SJSA1 (cell line): ENCODE results near the gene DPP4. TPM values are rescaled to one million over a fixed set of nuclear protein-coding genes. Genes with fewer than 3 reads are reported as not detected.

Source experiments
- DNase-seq, 2 experiments: peaks; one replicate each; pipeline ENCODE4 v3.0.0-alpha.2; 2015 to 2020; ENCODE audit warnings: low spot score in 2 of 2, low read depth in 1 of 2
- H3K27ac ChIP-seq: fragments of 250-450 bp; sonication (Bioruptor Pico); 2 replicates; pipeline ENCODE4 v1.5.1; 2020; ENCODE audit warnings: mild to moderate bottlenecking, moderate library complexity
- H3K27me3 ChIP-seq: fragments of 250-450 bp; sonication (Bioruptor Pico); replicated peaks from 2 replicates; pipeline ENCODE4 v1.5.1; 2020; ENCODE audit warnings: mild to moderate bottlenecking, moderate library complexity
- H3K36me3 ChIP-seq: fragments of 250-450 bp; sonication (Bioruptor Pico); 2 replicates; pipeline ENCODE4 v1.5.1; 2020; ENCODE audit warnings: mild to moderate bottlenecking
- H3K4me1 ChIP-seq: fragments of 250-450 bp; sonication (Bioruptor Pico); replicated peaks from 2 replicates; pipeline ENCODE4 v1.6.1; 2021; ENCODE audit warnings: mild to moderate bottlenecking
- H3K4me3 ChIP-seq: fragments of 250-450 bp; sonication (Bioruptor Pico); 2 replicates; pipeline ENCODE4 v1.5.1; 2020; ENCODE audit warnings: mild to moderate bottlenecking
- H3K9me3 ChIP-seq: fragments of 250-450 bp; sonication (Bioruptor Pico); replicated peaks from 2 replicates; pipeline ENCODE4 v1.5.1; 2020; ENCODE audit warnings: mild to moderate bottlenecking
- total RNA-seq: library from RNA; depleted of rRNA; stranded (reverse); fragments of >200 nt; shearing (Covaris generic); gene quantifications from 2 replicates; pipeline ENCODE4 v1.2.3, GENCODE V29; 2014

DPP4 gene
- total RNA-seq, 1 experiment from 2014 or later = not detected

DNA sequence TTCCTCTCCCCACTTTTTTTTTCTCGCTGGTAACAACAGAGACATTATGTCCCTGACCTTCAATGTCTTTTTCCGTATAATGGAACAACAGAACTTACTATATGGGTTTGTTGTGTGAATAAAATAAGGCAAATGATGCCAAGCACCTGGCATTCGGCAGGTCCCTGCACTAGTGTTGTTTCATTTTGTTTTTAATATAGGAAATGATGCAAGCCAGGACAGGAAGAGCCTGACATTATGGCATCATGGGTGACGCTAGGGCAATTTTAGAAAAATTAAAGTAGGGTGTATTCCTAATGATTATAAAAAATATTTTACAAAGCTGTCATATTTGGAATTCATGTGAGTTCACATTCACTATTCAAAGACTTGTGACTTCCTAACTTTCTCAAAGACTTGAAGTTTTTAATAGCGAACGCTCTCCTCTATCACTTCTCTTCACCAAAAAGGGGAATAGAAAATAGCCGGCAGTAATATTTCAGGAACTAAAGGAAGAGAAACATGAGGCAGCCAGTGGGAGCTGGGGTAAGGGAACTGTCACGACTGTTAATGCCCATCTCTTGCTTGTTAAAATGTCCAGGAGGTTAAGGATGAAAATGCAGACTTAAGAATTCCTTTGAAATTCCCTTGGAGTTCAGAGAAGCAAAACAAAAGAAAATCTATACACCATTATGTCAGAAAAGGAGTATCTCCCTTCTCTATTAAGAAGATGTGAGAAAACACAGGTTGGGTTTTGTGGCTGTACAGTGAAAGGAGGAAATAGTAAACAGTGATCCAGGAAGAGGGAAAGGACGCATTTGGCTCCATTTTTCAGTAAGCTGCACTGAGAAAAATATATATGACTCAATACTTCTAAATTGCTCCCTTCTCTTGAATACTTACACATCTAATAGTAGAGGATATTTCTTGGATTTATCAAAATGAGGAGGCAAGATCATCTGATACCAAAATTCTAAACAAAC lies 60.2 kb downstream of the DPP4 start:
- Histone ChIP-seq H3K36me3 (no peaks in the 10 kb centered on the region), H3K27me3 (0 out of 2 replicates have a peak, but pooled peaks cover 6% of the 10 kb centered on the region), H3K9me3 (no peaks in the 10 kb centered on the region), H3K4me3 (no peak overlapping the region), H3K4me1 (no peaks in the 10 kb centered on the region), H3K27ac (no peak overlapping the region)
- DNase-seq = no peak

DNA sequence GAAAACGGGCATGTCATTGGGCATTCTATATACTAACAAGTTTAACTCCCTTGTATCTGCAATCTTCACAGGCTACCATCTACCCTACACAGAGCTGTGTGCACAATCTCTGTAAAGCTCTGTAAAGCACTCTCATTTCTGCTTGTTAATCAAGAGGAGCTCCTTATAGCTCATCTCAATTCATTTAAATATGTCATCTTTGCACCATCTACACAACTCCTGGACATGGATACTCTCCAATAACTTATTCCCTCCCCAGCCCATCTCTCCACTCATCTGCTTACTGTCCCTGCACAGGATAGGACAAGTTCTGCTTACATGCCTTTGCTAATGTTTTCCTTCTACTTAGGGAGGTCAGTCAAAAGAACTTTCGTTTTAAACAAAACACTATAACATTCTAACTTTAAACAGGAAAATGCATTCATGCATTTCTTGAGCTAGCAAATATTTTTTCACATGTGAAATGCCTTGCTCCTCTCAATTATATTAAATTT lies 61.4 kb downstream of the DPP4 start:
- H3K4me1 ChIP-seq = no peaks in the 10 kb centered on the region
- no peak overlapping the region for H3K27ac ChIP-seq
- H3K9me3 ChIP-seq = no peaks in the 10 kb centered on the region
- H3K27me3 ChIP-seq = 0 out of 2 replicates have a peak, but pooled peaks cover 6% of the 10 kb centered on the region
- H3K4me3 ChIP-seq = no peak overlapping the region
- DNase-seq = no peak
- H3K36me3 ChIP-seq = no peaks in the 10 kb centered on the region

DNA sequence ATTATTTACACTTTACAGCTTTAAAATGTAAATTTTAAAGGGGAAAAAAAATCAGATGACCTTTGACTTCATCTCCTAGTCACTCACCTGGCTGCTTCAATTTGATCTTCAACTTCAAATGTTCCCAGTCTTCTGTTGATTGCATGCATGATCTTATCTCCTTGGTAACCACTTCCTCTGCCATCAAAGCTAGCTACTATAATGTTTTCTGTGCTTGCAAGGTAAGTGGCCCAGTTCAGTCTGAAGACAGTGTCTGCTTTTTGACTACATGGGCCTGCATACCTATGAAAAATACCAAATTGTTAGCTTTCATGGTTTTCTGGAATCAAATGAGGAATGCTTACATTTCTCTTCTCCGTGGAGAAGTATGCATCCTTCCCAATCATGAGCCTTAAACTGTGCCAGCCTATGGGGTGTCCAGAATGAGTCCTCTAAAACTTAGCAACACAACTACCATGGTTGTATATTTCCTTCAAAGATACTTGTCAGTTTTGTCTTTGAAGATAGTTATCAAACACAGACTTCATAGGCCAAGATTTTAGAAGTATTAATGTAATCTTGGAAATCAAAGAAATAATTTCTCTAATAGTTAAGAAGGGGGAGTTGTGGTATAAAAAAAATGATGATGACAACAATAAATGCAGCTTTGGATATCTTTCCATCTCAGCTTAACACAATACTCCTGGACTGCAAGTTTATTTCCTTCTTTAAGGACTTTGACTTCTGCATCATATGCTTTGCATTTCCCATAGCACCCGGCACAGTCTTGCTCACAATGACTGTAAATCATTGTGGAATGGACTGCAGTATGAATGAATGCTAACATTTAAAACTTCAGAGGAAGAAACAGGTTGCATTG lies 62.1 kb downstream of the DPP4 start:
- H3K9me3 ChIP-seq = no peaks in the 10 kb centered on the region
- DNase-seq = no peak
- H3K36me3 ChIP-seq = no peaks in the 10 kb centered on the region
- no peaks in the 10 kb centered on the region for H3K4me1 ChIP-seq
- 0 out of 2 replicates have a peak, but pooled peaks cover 5% of the 10 kb centered on the region for H3K27me3 ChIP-seq
- H3K4me3 ChIP-seq = no peak overlapping the region
- H3K27ac ChIP-seq = no peak overlapping the region

DNA sequence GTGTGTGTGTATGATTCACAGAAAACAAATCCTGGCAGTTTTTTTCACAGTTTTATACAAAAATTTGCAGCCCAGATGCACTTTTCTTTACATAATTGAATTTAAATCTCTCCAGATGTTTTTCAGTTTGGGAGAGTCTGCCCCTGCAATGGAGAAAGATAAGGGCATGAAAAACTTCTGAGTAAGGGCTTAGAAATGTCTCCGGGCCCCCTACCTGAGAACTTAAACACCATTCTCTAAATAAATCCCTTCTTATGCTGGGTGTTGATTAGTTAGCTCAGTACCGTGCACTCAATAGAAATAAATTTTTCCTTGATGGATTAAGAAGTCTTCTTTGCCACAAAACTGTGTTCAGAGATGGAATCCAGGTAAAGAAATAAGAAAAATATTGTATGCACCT lies 64.5 kb downstream of the DPP4 start:
- Histone ChIP-seq H3K27ac (no peak overlapping the region), H3K36me3 (no peaks in the 10 kb centered on the region), H3K4me3 (no peak overlapping the region), H3K4me1 (no peaks in the 10 kb centered on the region), H3K27me3 (no peaks in the 10 kb centered on the region), H3K9me3 (no peaks in the 10 kb centered on the region)
- DNase-seq = no peak

DNA sequence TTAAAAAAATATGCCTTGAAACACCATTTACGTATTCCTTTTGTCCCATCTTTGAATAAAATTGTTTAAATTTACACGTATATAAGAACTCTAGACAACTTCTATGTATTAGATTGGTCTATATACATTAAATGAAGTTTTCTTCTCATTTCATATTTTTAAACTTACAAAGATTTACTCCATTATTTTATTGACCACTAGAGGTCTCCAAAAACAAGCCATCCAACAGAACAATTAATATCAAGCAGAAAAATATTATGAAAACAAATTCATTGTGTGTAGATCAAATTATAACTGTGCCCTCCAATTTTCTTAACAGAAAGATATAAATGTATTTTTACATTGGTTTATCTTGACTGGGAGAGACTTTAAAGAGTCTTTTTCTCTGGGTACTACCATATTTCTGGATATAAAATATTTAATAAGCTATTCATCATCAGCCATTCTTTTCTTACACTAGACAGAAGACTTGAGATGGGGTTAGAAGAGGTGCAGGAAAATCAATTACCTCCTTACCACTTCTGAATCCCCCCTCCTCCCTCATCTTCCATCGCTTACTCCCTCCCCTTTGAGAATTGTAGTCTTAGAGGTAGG lies 66.5 kb downstream of the DPP4 start:
- no peak for DNase-seq
- Histone ChIP-seq H3K27ac (no peak overlapping the region), H3K27me3 (no peaks in the 10 kb centered on the region), H3K36me3 (no peaks in the 10 kb centered on the region), H3K4me3 (no peak overlapping the region), H3K4me1 (no peaks in the 10 kb centered on the region), H3K9me3 (no peaks in the 10 kb centered on the region)

DNA sequence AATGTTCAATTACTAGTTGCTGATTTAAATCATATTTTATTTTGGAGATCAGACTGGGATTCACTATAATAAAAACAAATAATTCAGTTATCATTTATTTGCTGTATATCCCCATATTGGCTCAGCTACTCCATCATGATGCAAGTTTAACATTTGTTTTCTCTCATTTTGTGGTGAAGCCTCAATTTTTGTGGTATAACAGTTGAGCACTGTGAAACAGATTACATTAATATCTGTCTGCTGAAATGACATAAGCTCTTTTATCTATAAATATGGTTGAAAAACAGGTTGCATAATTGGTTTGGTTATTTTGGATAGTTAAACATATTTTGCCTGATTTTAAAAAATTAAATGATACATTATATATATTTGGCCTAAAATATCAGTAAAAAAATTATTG lies 67.7 kb downstream of the DPP4 start:
- no peaks in the 10 kb centered on the region for H3K27me3 ChIP-seq
- H3K36me3 ChIP-seq = no peaks in the 10 kb centered on the region
- no peak overlapping the region for H3K27ac ChIP-seq
- no peak for DNase-seq
- no peak overlapping the region for H3K4me3 ChIP-seq
- H3K9me3 ChIP-seq = no peaks in the 10 kb centered on the region
- no peaks in the 10 kb centered on the region for H3K4me1 ChIP-seq

DNA sequence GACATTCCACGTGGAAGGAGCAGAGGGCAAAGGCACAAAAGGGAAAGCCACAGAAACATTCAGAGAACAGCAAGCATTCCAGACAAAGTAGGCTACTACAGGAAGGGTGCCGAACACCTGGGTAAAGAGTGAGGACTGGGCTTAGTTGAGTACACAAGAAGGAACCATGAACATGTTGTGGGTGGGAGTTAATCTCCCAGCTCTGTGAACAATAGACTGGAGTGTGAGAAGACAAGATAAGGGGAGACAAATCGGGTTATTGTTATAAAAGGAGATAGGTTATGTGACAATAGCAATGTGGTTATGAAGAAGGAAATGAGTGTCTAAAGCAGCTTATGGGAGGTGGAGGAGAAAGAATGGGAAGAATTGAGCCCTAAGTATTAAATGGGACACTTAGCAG lies 70.0 kb downstream of the DPP4 start:
- no peak overlapping the region for H3K27ac ChIP-seq
- no peaks in the 10 kb centered on the region for H3K9me3 ChIP-seq
- no peak overlapping the region for H3K4me3 ChIP-seq
- no peaks in the 10 kb centered on the region for H3K4me1 ChIP-seq
- H3K27me3 ChIP-seq = no peaks in the 10 kb centered on the region
- H3K36me3 ChIP-seq = no peaks in the 10 kb centered on the region
- DNase-seq = no peak

DNA sequence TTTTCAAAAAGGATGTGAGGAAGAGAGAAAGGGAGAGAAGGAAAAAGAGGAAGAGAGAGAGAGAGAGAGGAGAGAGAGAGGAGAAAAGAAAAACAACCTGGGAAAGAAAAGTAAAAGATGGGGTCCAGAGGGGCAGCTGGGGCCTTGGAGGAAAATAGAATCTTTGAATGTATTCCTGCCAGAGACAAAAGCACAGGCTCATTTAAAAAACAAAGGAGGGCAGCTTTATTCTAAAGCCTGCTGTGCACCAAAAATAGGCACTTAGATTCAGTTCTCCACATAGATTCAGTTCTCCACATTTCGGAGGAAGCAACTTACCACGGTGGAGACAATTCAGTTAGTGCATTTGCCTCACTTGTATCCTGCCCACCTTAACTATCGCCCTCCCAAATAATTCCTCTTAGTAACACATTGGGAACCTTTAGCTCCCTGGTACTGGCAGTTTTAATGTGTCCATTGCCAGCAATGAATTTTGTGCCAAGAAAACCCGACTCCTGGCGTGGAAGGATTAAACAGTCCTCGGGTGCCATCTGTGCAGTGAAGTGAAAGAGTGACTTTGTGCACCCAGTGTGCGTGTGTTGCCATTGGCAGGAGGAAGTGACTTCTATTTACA lies 71.3 kb downstream of the DPP4 start:
- Histone ChIP-seq H3K27me3 (no peaks in the 10 kb centered on the region; the same call in 1 of the 2 replicates), H3K36me3 (no peaks in the 10 kb centered on the region), H3K4me3 (no peak overlapping the region), H3K4me1 (no peaks in the 10 kb centered on the region), H3K9me3 (no peaks in the 10 kb centered on the region), H3K27ac (no peak overlapping the region)
- no peak for DNase-seq

DNA sequence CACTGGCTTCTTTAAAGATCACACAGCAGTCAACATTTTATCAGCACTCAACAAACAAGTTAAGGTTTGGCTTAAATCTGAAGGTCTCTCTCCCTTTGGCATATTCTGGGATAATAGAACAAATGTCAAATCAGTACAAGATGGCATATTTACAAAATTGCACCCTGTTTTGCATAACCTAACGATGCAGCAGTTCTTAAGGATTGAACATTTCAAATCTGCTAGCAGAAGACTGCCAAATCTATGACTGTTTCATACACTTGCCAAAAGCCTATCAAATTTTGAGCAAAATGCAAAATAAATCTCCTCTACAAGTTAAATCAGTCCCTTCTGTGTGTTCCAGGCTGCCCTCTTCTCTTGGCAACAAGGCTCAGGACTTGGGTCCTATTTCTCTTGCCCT lies 73.6 kb downstream of the DPP4 start:
- DNase-seq = no peak
- H3K4me1 ChIP-seq = no peaks in the 10 kb centered on the region
- no peaks in the 10 kb centered on the region for H3K9me3 ChIP-seq
- H3K4me3 ChIP-seq = no peak overlapping the region
- no peaks in the 10 kb centered on the region for H3K36me3 ChIP-seq
- H3K27me3 ChIP-seq = no peaks in the 10 kb centered on the region; the same call in 1 of the 2 replicates
- no peak overlapping the region for H3K27ac ChIP-seq

DNA sequence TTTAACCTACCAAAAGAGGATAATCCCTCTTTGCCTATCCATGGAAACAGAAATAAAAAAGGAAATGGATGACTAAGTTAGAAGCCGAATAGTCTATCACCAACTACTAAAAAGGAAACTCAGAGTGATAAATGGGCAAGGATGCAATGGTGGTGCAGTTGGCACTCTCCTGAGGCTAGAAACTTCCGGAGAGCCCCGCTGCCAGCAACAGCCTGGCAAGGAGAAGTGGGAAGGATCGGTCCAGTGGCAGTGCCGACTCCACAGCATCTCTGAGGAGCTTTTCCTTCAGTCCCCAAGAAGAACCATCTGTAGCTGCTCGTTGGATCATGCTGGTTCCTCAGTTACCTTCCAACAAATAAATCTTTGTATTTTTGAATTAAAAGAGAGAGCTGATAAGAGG lies 74.7 kb downstream of the DPP4 start:
- H3K36me3 ChIP-seq = no peaks in the 10 kb centered on the region
- no peak for DNase-seq

DNA sequence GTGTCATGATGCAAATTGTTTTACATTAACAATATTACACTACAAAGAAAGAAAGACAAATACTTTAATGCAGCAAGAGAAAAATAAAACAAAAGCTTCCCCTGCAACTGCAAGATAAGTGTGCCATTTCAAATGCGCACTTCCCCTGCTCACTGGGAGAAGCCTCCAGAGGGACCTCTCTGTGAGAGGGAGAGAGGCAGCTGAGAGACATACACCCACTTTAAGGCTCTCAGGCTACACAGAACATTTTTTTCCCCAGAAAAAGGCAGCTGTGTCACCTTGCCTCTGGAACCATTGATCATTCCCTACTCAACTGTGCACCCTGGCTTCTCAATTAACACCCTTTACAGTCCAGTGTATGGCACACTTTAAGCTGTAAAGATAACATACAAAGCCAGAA lies 75.2 kb downstream of the DPP4 start:
- H3K27ac ChIP-seq = no peak overlapping the region
- no peaks in the 10 kb centered on the region for H3K4me1 ChIP-seq
- H3K9me3 ChIP-seq = no peaks in the 10 kb centered on the region
- DNase-seq = no peak
- H3K27me3 ChIP-seq = no peaks in the 10 kb centered on the region; the same call in 1 of the 2 replicates
- no peak overlapping the region for H3K4me3 ChIP-seq
- H3K36me3 ChIP-seq = no peaks in the 10 kb centered on the region

More for the DNA sequence above, 74.7 kb downstream of the DPP4 start:
- no peaks in the 10 kb centered on the region for H3K9me3 ChIP-seq
- no peaks in the 10 kb centered on the region for H3K4me1 ChIP-seq
- no peak overlapping the region for H3K4me3 ChIP-seq
- no peaks in the 10 kb centered on the region; the same call in 1 of the 2 replicates for H3K27me3 ChIP-seq
- no peak overlapping the region for H3K27ac ChIP-seq

DNA sequence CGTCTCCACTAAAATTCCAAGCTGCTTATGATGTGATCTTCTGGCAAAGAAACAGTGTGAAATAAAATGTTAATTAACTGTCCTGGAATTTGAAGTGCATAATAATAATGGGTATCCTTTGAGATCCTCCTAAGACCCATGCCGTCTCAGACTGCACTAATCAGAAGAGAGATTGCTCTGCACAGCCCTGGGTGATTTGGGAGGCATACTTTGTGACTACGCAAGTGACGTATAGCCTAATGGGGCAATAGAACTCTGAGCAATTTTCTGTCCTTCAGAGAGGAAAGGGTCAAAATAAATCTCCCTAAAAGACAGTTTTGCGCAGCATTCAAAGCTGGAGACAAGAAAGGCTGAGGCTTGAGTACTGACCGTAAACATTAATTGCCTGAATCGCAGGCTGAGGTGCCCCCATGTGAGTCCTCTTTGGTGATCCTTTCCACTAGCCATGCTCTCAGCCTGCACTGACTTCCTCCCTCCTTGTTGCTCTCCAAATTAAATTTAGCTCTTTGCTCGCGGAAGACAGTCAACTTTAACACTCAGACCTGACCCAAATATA lies 76.0 kb downstream of the DPP4 start:
- no peak for DNase-seq
- Histone ChIP-seq H3K27ac (no peak overlapping the region), H3K9me3 (no peaks in the 10 kb centered on the region), H3K36me3 (no peaks in the 10 kb centered on the region), H3K4me1 (no peaks in the 10 kb centered on the region), H3K27me3 (no peaks in the 10 kb centered on the region; the same call in 1 of the 2 replicates), H3K4me3 (no peak overlapping the region)

DNA sequence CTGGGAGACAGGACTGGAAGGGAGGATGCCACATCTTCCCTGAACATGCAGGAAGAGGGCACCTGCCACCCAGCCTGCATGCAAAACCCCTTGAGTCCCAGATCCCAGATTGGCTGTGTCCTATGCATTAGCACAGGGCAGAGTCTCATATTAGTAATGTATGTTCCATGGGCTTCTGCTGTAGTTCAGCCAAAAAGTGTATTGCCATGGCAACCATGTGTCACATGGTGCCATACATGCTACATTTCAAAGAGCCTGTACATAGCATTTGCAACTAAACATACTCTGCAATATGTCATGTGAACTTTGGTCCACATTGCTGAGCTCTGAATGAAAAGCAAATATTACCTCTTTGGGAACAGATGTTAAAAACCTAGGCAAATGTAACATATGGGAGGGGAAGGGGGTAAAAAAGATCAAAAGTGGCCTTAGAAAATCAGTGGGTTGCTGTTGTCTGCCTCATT lies 78.4 kb downstream of the DPP4 start:
- no peak for DNase-seq
- Histone ChIP-seq H3K27me3 (no peaks in the 10 kb centered on the region; the same call in 1 of the 2 replicates), H3K36me3 (no peaks in the 10 kb centered on the region), H3K4me3 (no peak overlapping the region), H3K9me3 (no peaks in the 10 kb centered on the region), H3K27ac (no peak overlapping the region), H3K4me1 (no peaks in the 10 kb centered on the region)
